Tongue (tissue), 2 donors: ENCODE results near the gene ARFGEF3. TPM values are rescaled to one million over a fixed set of nuclear protein-coding genes. Genes with fewer than 3 reads are reported as not detected.
"Not testable (repeated sequence)": the region's sequence is repeated elsewhere in the genome, so short reads cannot be mapped to it uniquely, and the experiment has no call there.

Experiments
- DNase-seq: peaks from one replicate; pipeline ENCODE4 v3.0.0-alpha.2; 2015
- total RNA-seq: library from RNA; depleted of rRNA; stranded (reverse); fragments of >200 nt; gene quantifications from one replicate; pipeline ENCODE4 v1.2.3, GENCODE V29; 2014

Gene ARFGEF3, protein sequence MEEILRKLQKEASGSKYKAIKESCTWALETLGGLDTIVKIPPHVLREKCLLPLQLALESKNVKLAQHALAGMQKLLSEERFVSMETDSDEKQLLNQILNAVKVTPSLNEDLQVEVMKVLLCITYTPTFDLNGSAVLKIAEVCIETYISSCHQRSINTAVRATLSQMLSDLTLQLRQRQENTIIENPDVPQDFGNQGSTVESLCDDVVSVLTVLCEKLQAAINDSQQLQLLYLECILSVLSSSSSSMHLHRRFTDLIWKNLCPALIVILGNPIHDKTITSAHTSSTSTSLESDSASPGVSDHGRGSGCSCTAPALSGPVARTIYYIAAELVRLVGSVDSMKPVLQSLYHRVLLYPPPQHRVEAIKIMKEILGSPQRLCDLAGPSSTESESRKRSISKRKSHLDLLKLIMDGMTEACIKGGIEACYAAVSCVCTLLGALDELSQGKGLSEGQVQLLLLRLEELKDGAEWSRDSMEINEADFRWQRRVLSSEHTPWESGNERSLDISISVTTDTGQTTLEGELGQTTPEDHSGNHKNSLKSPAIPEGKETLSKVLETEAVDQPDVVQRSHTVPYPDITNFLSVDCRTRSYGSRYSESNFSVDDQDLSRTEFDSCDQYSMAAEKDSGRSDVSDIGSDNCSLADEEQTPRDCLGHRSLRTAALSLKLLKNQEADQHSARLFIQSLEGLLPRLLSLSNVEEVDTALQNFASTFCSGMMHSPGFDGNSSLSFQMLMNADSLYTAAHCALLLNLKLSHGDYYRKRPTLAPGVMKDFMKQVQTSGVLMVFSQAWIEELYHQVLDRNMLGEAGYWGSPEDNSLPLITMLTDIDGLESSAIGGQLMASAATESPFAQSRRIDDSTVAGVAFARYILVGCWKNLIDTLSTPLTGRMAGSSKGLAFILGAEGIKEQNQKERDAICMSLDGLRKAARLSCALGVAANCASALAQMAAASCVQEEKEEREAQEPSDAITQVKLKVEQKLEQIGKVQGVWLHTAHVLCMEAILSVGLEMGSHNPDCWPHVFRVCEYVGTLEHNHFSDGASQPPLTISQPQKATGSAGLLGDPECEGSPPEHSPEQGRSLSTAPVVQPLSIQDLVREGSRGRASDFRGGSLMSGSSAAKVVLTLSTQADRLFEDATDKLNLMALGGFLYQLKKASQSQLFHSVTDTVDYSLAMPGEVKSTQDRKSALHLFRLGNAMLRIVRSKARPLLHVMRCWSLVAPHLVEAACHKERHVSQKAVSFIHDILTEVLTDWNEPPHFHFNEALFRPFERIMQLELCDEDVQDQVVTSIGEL (N-terminal part only)
- total RNA-seq = 3.3 TPM

DNA sequence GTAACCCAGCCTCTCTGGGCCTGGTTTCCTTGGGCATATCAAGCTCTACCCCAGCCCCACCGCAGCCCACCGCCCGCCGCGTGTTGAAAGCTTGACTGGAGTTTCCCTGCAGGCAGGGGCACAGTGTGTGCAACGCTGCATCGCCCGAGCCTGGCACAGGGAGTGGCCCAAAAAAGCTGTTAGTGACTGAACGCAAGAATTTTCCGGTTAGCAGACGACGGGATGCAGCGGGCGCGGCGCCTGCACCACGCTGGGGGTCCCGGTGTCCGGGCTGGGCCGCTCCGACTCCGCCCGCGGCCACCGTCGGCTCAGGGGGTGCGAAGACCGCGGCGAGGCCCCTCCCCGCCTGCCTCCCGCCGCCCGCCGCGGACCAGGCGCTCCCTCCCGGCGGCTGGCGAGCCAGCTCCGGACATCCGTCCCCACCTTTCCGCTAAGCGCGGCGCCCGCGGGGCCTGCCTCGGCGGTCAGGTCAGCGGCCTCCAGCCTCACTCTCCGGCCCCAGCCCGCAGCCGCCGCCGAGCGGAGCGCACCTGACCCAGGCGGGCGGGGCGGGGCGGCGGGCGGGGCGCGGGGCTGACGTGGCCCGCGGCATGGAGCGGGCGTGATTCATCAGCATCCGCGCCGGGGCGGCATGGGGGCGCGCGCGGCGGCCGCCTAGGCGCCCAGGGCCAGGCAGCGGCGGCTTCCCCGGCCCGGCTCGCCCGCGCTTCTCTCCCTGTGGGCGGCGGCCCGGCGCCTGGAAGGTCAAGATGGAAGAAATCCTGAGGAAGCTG, at the start of gene ARFGEF3:
TSS of gene ARFGEF3 (plus strand) at position 602 of the 773 bp plus-strand sequence. CDS start at position 750, 148 bp downstream.
- DNase-seq = peak; percentile 41

DNA sequence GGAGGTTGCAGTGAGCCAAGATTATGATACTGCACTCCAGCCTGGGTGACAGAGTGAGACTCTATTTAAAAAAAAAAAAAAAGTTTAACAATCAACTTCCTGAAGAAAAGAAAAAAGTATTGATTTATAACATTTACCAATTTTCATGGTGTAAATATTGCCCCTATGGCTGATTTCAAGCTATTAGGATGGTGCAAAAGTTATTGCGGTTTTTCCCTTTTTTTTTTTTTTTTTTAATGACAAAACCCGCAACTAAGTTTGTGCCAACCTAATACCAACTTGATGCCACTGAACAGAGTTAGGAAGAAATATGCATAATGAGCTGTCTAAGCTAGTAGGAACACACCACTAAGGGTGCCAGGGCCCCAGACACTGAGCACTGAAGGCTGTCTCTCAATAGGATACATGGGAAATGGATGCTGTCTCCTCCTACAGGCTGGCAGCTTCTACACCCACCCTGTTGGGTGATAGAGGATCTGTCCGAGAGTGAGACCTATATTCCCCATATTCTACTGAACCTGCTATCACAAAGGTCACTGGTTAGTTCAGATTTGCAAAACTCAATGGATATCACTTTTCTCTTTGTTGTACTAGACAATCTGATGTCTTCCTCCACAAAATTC, 48.0 kb upstream of the ARFGEF3 start:
- no peak for DNase-seq

GRCh38 chr6:138115201-138115600, 46.5 kb upstream of the ARFGEF3 start:
- DNase-seq = no peak

DNA sequence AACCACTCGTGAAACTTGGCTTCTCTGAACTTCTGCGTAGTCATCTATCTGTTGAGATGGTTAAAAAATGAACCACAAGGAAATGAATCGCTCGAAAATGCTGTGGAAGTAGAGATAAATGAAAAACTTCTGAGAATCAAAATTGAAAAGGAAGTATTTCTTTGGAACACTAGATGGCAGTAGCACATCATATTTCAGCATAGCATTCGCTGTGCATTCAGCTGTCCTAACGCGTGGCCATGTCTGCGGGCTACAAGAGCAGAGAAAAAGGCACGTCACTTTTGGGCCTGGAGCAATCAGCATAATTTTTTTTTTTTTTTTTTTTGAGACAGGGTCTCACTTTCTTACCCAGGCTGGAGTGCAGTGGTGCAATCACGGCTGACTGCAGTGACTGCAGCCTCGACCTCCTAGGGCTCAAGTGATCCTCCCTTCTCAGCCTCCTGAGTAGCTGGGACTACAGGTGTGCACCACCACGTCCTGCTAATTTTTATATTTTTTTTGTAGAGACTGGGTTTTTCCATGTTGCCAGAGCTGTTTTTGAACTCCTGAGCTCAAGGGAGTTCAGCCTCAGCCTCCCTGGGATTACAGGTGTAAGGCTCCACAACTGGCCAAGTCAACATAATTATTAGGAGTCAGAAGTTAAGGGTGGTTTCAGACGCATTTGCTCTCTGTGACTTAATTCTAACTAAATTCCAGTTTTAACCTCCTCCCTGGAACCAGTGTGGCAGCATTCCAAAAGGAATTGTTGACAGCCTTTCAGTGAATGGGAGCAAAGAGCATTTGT, 45.7 kb upstream of the ARFGEF3 start:
- DNase-seq = peak; percentile 89

- no peak for DNase-seq
Measured at GRCh38 chr6:138116661-138116999, 45.1 kb upstream of the ARFGEF3 start.

DNA sequence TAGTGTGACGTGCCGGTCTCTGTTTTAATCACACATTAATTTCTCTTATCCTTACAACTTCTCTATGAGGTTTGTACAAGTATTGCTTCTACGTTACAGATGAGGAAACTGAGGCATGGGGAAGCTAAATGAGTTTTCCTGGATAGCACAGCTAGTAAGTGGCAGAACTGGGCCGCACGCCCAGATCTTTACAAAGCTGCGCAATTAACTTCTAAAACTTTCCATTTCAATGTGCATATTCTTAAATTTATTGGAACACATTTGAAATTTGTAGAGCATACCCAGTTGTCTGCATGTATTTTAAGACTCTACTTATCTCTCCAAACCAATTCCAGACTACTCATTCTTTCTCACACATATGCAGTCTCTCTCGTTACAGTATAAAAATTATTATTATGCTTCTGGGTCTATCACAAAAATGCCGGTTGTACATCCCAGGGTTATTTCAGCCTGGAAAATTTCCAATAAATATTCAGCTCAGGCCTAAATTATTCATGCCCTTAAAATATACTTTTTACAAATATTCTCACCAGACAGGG, 44.3 kb upstream of the ARFGEF3 start:
- no peak for DNase-seq

GRCh38 chr6:138119229-138119628, 42.5 kb upstream of the ARFGEF3 start:
- DNase-seq = not testable (repeated sequence)

GRCh38 chr6:138119976-138120375, 41.8 kb upstream of the ARFGEF3 start:
- no peak for DNase-seq

DNA sequence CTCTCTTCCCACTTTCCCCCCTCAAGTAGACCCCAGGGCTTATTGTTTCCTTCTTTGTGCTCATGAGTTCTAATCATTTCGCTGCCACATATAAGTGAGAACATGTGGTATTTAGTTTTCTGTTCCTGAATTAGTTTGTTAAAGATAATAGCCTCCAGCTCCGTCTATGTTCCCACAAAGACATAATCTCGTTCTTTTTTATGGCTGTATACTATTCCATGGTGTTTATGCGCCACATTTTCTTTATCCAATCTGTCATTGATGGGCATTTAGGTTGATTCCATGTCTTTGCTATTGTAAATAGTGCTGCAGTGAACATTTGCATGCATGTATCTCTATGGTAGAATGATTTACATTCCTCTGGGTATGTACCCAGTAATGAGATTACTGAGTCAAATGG, 37.6 kb upstream of the ARFGEF3 start:
- DNase-seq = no peak

DNA sequence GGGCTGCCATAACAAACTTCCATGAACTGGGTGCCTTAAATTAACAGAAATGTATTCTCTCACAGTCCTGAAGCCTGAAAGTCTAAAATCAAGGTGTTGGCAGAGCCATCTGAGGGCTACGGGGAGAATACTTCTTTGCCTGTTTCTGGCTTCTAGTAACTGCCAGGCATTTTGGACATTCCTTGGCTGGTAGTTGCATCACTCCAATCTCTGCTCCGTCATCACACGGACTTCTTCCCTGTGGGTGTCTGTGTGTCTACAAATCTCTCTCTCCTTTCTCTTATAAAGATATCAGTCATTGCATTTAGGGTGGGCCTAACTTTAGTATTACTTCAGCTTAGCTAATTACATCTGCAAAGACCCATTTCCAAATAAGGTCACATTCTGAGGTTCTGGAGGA, 33.6 kb upstream of the ARFGEF3 start:
- DNase-seq = no peak

DNA sequence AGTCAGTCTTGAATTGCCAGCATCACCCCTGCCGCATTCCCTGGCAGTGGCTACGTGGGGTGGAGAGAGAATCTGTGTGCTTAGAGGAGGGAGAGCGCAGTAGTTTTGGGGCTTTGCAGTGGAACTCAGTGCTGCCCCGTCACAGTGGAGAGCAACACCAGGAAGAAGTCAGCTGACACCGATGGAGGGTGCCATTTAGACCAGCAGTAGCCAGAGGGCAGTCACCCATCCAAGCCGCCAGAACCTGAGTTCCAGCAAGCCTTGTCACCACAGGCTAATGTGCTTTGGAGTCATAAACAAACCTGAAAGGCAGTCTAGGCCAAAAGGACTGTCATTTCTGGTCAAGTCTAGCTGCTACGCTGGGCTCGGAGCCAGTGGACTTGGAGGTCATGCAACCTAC, 32.5 kb upstream of the ARFGEF3 start:
- no peak for DNase-seq

- no peak for DNase-seq
Measured at GRCh38 chr6:138142806-138143205, 18.9 kb upstream of the ARFGEF3 start.

DNA sequence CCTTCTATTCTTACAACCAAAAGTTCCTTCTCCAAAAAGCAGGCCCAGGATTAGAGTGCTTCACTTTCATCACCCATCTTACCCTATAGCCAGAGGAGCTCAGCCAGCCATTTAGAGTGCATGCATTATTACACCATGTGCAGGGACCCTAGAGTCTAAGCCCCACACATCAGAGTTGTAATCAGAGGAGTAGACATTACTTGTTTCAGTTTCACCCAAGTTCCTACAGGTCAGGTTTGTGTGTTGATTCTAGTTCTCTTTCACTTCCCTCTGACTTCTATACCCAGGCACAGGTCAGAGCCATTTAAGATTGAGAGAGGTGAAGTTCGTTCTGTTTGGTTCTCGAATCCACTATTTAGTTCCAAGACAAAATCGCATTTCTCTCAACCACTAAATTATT, 16.3 kb upstream of the ARFGEF3 start:
- no peak for DNase-seq

- no peak for DNase-seq
Measured at GRCh38 chr6:138146544-138146943, 15.2 kb upstream of the ARFGEF3 start.

- no peak for DNase-seq
Measured at GRCh38 chr6:138155443-138155842, 6.3 kb upstream of the ARFGEF3 start.

GRCh38 chr6:138157986-138158638, 3.6 kb upstream of the ARFGEF3 start:
- DNase-seq = peak; percentile 15

- DNase-seq = no peak
Measured at GRCh38 chr6:138159246-138159645, 2.5 kb upstream of the ARFGEF3 start.

DNA sequence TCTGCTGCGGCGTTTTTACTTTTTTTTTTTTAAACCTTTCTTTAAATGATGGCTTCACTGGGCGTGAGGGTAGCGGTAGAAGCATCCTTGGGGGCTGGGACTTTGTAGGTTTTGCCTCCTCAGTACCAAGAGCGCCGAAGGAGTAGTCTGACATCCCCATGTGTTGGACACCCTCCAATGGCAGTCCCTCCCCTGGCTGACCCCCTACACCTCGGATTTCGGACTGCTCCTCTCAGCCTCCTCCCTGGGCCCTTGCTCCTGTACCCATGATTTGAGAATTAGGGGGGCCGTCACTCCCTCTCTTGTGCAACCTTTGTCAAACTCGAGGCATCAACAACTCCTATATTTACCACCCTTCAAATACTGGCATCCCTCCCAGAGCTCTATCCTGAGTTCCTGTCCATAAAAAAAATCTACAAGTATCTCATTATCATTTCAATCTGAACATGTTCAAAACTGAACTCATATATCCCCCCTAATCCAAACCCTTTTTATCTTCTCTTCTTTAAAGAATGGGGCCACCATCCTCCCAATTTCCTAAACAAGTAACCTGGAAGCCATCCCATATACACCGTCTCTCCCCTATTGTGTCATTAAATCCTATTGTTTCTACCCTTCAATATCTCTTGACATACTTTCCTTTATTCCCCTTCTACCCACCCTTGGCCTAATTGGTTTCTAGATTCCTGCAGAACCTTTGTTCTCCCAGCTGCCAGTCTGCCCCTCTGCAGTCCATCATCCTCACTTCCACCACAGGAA, 1.2 kb upstream of the ARFGEF3 start:
- DNase-seq = no peak

- DNase-seq = no peak
Measured at GRCh38 chr6:138161088-138161337, 726 bp upstream of the ARFGEF3 start.
